HG03439 (cell line): Measurements from ENCODE around the gene RHOBTB1.
"Not testable (repeated sequence)": the region's sequence is repeated elsewhere in the genome, so short reads cannot be mapped to it uniquely, and the experiment has no call there.

Source experiments
- ATAC-seq: cut with Tn5 transposase; IDR thresholded peaks from one replicate; pipeline ENCODE4 v1.9.1; 2021; ENCODE audit warnings: mild to moderate bottlenecking, moderate library complexity; ENCODE audit not compliant: unreplicated experiment

RHOBTB1 gene

GRCh38 chr10:60907236-60907635, 36.7 kb downstream of the RHOBTB1 start:
- ATAC-seq = no peak

GRCh38 chr10:60906825-60907224, 37.2 kb downstream of the RHOBTB1 start:
- not testable (repeated sequence) for ATAC-seq

- ATAC-seq = no peak
These were observed 37.6 kb downstream of the RHOBTB1 start for GRCh38 chr10:60906411-60906810.

GRCh38 chr10:60905580-60905979, 38.4 kb downstream of the RHOBTB1 start:
- ATAC-seq = no peak

GRCh38 chr10:60903096-60903495, 40.9 kb downstream of the RHOBTB1 start:
- ATAC-seq = no peak

- no peak for ATAC-seq
These were observed 42.3 kb downstream of the RHOBTB1 start for GRCh38 chr10:60901561-60902235.

GRCh38 chr10:60899266-60899665, 44.7 kb downstream of the RHOBTB1 start:
- no peak for ATAC-seq

- ATAC-seq = no peak
These were observed 45.7 kb downstream of the RHOBTB1 start for GRCh38 chr10:60898321-60898720.

- ATAC-seq = no peak
These were observed 47.2 kb downstream of the RHOBTB1 start for GRCh38 chr10:60896810-60897209.

GRCh38 chr10:60896033-60896432, 48.0 kb downstream of the RHOBTB1 start:
- no peak for ATAC-seq

GRCh38 chr10:60894786-60895185, 49.2 kb downstream of the RHOBTB1 start:
- no peak for ATAC-seq

- ATAC-seq = no peak
These were observed 50.8 kb downstream of the RHOBTB1 start for GRCh38 chr10:60893231-60893630.

GRCh38 chr10:60892571-60892970, 51.4 kb downstream of the RHOBTB1 start:
- ATAC-seq = no peak

- ATAC-seq = no peak
These were observed 53.2 kb downstream of the RHOBTB1 start for GRCh38 chr10:60890811-60891210.

GRCh38 chr10:60883187-60883586, 60.8 kb downstream of the RHOBTB1 start:
- peak; percentile 73 for ATAC-seq

- no peak for ATAC-seq
These were observed 65.8 kb downstream of the RHOBTB1 start for GRCh38 chr10:60878224-60878623.

GRCh38 chr10:60877777-60878120, 66.2 kb downstream of the RHOBTB1 start:
- no peak for ATAC-seq

- ATAC-seq = no peak
These were observed 66.8 kb downstream of the RHOBTB1 start for GRCh38 chr10:60877061-60877776.

GRCh38 chr10:60873758-60874157, 70.2 kb downstream of the RHOBTB1 start:
- ATAC-seq = no peak

GRCh38 chr10:60872451-60872850, 71.5 kb downstream of the RHOBTB1 start:
- no peak for ATAC-seq

GRCh38 chr10:60871215-60871614, 72.8 kb downstream of the RHOBTB1 start:
- ATAC-seq = no peak

GRCh38 chr10:60870803-60871202, 73.2 kb downstream of the RHOBTB1 start:
- ATAC-seq = no peak

GRCh38 chr10:60870416-60870728, 73.6 kb downstream of the RHOBTB1 start:
- no peak for ATAC-seq
